Renal pelvis (tissue), 12 donors: Measurements from ENCODE around the gene CIROP. TPM values are rescaled to one million over a fixed set of nuclear protein-coding genes. Genes with fewer than 3 reads are reported as not detected.

ENCODE experiments used
- DNase-seq: peaks from one replicate; pipeline ENCODE4 v3.0.0-alpha.2; 2013
- long read RNA-seq, 16 experiments: transcript quantifications; one replicate each; lab custom pipeline, GENCODE V29; 2026
- polyA plus RNA-seq, 3 donors: library from polyadenylated mRNA; unstranded; fragments of 120-200 nt; gene quantifications; one replicate each; pipeline ENCODE4 v1.2.1, GENCODE V29; 2013; ENCODE audit not compliant: insufficient read length in 3 of 3

CIROP gene
- under 1 TPM in 2 of 3 donors, not detected in 1; 0.06 to 0.18 TPM for polyA plus RNA-seq
- long read RNA-seq, donor 1, result 0 reads
- long read RNA-seq, donor 2, result 0 reads
- long read RNA-seq, donor 3, result 0 reads
- long read RNA-seq, donor 4, result 0 reads
- long read RNA-seq, donor 5, result 0 reads
- long read RNA-seq, donor 6, result 0 reads
- long read RNA-seq, donor 7, partial matches to known transcripts, result 5 of 5 reads
- long read RNA-seq, donor 7, other reads (novel, unspliced or antisense), result 0 of 5 reads
- long read RNA-seq, donor 8, result 0 reads
- long read RNA-seq, donor 9, result 0 reads
- long read RNA-seq, donor 10, result 0 reads
- long read RNA-seq, donor 11, result 0 reads
- long read RNA-seq, donor 12, result 0 reads
- long read RNA-seq, donor 13, result 0 reads
- long read RNA-seq, donor 14, result 0 reads
- long read RNA-seq, donor 15, result 0 reads
- long read RNA-seq, donor 16, result 0 reads

GRCh38 chr14:23104591-23105347 is at the start of gene CIROP:
TSS of gene CIROP (minus strand) at chr14:23104989. CDS start at chr14:23104920, 69 bp downstream.
- DNase-seq, result no peak

GRCh38 chr14:23153851-23154796 is 49.3 kb upstream of the CIROP start:
- DNase-seq, result no peak

- no peak for DNase-seq
These were observed 46.6 kb upstream of the CIROP start for GRCh38 chr14:23151342-23151741.

GRCh38 chr14:23149745-23150144 is 45.0 kb upstream of the CIROP start:
- DNase-seq, result no peak

GRCh38 chr14:23148591-23149249 is 43.9 kb upstream of the CIROP start:
- no peak for DNase-seq

- no peak for DNase-seq
These were observed 42.9 kb upstream of the CIROP start for GRCh38 chr14:23147676-23148075.

GRCh38 chr14:23146980-23147379 is 42.2 kb upstream of the CIROP start:
- DNase-seq, result no peak

- DNase-seq, result no peak
These were observed 41.6 kb upstream of the CIROP start for GRCh38 chr14:23146351-23146910.

GRCh38 chr14:23145794-23146350 is 41.1 kb upstream of the CIROP start:
- DNase-seq, result no peak

GRCh38 chr14:23143911-23144310 is 39.1 kb upstream of the CIROP start:
- no peak for DNase-seq

GRCh38 chr14:23142826-23143225 is 38.0 kb upstream of the CIROP start:
- DNase-seq, result no peak

- no peak for DNase-seq
These were observed 37.1 kb upstream of the CIROP start for GRCh38 chr14:23141706-23142444.

- DNase-seq, result no peak
These were observed 35.6 kb upstream of the CIROP start for GRCh38 chr14:23140371-23140770.

GRCh38 chr14:23139874-23140273 is 35.1 kb upstream of the CIROP start:
- no peak for DNase-seq

GRCh38 chr14:23137813-23138535 is 33.2 kb upstream of the CIROP start:
- no peak for DNase-seq

GRCh38 chr14:23137192-23137812 is 32.5 kb upstream of the CIROP start:
- DNase-seq, result no peak

GRCh38 chr14:23136566-23137133 is 31.9 kb upstream of the CIROP start:
- DNase-seq, result no peak

GRCh38 chr14:23132970-23133369 is 28.2 kb upstream of the CIROP start:
- DNase-seq, result no peak
